CD1c-positive myeloid dendritic cell (primary cell): Measurements from ENCODE around the gene CLK4.

ENCODE experiments used
- DNase-seq: peaks from one replicate; pipeline ENCODE4 v3.0.0-alpha.2; 2016; ENCODE audit errors: extremely low spot score

The CLK4 gene

DNA sequence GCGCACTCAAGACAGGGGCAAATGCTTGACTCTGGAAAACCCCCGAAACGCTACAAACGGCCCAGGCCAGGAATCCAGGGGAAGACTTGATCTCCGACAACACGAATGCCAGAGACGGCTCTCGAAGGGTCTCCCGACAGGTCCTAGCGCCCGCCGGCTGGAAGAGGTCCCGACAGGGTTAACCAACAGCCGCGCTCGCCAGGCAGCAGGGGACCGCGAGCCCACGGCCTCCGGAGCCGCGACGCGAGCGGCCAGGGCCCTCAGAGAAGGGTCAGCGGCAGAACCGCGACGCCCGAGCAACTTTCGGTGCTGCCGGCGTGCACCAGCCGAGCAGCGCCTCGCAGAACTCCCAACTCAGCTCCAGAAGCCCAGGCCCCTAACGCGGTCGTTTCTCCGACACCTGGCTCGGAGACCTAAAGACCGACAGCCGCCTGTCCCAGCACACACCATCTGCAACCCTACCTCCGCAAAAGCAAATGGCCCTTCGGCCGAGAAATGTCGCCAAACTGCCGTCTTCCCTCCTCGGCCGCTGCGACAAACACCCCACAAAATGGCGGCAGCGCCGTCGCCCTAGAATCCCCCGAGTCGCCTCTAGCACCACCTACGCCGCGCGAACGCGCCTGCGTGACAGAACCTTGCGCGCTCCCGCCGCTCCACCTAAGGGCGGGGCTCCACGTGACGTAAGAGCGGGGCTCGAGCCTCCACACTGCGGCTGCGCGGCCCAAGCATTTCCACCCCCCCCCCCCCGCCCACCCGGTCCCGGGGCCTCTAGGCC, at the start of gene CLK4:
CLK4 (minus strand) TSS at position 567 of the 775 bp plus-strand sequence. CDS start 3,634 bp downstream, outside the sequence.
- DNase-seq, result peak; percentile 99

- no peak for DNase-seq
Measured at GRCh38 chr5:178675922-178676321, 49.1 kb upstream of the CLK4 start.

DNA sequence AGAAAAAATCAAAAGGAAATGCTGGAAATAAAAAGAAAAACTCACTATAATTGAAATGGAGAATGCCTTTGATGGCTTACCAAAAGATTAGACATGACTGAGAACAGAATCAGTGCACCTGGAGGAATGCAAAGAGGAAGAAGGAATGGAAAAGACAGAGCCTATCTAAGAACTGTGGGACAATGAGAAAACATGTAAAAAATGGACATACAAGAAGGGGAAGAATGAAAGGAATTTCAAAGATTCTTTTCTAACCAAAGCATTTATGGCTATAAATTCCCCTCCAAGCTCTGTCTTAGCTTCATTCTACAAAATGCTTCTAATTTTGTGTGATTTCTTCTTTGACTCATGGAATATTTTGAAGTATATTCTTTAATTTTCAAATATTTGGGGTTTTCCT, 47.5 kb upstream of the CLK4 start:
- no peak for DNase-seq

DNA sequence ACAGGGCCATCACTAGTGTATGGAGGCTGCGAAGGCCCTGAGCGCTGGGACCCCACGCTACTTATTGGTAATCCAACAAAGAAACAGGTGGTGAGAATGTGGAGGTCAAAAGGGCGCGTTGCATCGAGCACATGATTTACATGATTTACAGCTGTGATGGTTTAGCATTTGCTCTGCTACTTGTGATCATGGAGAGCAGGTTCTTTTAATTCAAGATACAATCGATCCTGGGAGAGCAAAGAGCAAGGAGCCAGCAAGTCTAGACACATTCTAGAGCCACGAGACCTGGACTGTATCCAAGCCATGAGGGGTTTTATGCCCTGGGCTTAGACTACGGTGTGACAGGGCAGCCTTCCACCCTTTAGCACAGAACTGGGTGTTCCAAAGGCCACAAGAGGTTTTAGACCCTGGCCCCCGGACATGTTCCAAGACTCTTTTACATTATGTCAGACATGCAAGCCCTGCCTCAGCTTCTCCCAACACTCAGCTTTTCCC, 47.0 kb upstream of the CLK4 start:
- no peak for DNase-seq

GRCh38 chr5:178672630-178673029, 45.8 kb upstream of the CLK4 start:
- DNase-seq, result no peak

DNA sequence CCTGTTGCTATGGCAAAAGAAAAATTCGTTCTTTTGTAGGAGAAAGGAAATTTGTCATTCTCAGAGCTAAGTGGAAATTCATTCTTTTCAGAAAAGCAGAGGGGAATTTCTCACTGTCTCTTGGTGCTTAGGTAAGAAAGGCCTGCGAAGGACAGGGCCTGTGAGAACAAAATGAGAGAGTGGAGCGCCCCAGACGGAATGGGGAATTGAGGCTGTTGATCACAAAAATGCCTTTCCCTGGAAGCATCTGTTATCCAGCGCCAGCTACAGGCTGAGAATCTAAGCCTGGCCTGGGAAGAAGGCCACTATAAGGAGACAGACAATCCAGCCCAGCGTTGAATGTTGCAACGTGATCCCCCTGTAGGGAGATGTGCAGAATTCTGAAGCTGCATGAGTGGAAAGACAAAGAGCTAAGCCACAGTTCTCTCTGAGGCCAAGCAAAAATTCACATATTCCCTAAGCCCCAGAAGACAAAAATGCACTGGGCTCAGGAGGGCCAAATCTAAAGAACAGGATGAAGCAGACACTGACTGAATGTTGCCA, 44.8 kb upstream of the CLK4 start:
- DNase-seq, result no peak

DNA sequence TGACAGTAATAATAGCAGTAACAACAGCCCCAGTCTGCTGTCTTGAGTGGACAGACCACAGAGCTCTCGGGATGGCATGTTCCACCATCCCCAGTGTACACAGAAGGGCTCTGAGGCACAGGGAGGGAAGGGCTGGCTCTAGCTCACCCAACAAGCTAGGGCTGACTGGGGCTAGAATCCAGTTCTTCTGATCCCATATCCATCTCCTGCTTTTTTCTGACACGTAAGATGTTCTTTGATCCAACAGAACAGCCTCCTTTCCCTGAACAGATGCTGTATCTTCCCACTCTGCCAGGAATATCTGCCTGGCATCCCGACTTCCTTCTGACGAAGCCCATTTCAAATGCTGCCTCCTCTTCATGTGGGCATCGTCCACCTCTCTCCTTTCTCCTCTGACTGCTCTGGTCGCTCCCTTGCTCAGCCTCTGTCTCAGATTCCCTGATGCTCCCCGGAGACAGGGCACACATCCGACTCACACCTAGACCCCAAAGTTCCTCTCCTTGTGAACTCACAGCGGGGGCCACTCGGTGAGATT, 43.6 kb upstream of the CLK4 start:
- no peak for DNase-seq

GRCh38 chr5:178668579-178668978, 41.7 kb upstream of the CLK4 start:
- no peak for DNase-seq

- DNase-seq, result no peak
Measured at GRCh38 chr5:178667688-178668087, 40.8 kb upstream of the CLK4 start.

DNA sequence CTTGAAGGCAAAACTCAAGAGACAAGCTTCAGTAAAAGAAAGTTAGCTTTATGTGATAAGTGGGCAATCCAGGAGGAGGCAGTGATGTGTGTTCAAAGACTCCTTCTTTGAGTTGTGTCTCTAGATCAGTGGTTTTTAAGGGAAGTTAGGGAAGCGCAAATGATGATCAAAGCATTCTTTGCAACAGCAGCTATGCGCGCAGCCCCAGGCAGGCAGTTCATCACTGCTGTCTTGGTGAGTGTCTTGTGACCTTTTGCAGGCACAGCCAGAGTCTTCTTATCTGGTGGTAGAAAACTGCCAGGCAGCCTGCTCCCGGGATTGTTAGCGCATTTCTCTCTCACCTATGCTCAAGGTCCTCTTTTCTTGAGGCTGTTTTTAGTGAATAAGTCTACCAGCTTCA, 40.3 kb upstream of the CLK4 start:
- no peak for DNase-seq

GRCh38 chr5:178664141-178664540, 37.3 kb upstream of the CLK4 start:
- DNase-seq, result no peak

- no peak for DNase-seq
Measured at GRCh38 chr5:178662541-178662860, 35.7 kb upstream of the CLK4 start.

DNA sequence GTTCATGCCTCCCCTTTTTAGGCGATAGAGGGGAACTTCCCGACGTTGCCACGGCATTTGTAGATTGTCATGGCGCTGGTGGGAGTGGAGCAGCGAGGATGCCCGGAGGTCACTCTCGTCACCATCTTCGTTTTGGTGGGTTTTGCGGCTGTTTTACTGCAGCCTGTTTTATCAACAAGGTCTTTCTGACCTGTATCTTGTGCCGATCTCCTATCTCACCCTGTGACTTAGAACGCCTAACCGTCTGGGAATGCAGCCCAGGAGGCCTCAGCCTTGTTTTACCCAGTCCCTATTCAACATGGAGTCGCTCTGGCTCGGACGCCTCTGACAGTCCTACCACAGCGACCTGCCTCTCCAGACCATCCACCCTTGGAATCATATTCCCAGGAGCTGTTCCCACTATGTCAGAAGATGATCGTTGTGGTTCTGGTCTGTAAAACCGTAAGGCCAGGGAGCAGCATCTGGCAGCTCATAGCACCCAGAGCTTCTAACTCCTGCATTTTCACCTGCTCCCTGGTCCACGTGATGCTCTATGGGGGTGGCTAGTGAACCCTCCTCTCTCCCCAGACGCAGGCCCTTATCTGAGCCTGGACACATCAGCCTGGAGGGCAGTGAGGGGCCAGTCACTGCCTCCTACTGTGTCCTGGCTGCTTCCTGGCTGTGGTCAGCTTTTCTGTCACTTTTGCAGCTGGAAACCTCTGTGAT, 35.1 kb upstream of the CLK4 start:
- no peak for DNase-seq

DNA sequence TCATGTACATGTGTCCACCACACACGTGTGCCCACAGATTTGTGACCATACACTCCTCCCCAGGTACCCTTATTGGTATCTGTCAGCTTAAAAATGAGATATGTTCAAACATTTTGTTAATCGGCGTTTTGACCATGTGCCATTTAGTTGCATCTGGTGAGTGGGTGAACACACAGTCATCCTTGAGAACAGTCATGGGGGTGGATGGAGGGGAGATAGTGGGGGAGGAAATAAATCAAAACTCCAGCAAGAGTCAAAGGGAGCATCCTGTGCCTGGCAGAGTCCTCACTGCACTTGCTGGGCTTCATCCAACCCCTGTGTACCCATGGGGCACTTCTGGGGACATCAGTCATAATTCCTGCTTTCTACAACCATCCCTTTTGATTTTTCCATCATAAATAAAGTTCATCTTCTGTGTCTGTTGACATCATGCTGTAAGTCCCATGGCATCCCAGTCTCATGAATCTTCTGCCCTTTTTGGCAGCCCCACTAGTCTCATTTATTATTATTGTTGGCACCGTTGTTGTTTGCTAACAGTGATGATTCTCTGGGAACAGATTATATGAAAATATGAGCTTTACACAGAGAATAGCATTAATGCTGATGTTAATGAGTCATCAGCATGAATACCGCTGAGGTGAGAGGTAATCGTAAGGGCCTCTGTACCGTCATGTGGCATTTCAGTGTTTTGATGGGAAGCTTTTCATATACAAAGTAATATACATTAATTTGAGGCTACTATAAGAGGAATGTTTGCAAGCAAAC, 24.4 kb upstream of the CLK4 start:
- no peak for DNase-seq

DNA sequence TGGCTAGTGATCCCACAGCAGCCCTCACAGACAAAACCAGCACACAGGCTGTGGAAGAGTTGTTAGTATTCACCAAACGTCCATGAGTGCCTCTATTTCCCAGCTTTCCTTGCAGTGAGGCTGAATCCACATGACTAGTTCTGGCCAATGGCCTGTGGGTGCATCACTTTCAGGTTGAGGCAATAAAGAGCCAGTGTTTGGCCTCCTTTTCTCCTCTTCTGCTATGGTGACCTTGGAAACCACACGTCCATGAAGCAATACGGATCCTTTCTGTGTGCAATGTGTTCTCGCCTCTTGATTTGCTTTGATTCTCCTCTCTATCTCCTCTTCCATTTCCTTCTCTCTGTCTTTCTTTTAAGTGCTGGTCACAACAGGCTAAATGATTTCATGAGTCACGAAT, 23.4 kb upstream of the CLK4 start:
- no peak for DNase-seq

DNA sequence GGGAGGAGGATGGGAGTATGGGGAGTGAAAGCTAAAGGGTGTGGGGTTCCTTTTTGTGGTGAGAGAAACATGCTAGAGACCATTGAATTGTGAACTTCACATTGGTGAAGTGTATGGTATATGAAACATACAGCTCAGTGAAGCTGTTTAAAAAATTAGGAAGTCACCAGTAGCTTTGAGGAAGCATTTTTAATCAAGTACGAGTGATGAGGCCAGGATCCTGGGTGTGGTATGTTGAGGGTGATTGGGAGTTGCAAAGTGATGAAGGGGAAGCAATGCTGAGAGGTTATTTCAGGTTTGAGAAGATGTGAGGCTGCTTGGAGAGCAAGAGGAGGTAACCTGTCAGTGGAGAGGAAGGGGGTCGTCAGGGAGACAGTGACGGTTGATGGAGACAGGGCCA, 22.7 kb upstream of the CLK4 start:
- DNase-seq, result peak; percentile 19

DNA sequence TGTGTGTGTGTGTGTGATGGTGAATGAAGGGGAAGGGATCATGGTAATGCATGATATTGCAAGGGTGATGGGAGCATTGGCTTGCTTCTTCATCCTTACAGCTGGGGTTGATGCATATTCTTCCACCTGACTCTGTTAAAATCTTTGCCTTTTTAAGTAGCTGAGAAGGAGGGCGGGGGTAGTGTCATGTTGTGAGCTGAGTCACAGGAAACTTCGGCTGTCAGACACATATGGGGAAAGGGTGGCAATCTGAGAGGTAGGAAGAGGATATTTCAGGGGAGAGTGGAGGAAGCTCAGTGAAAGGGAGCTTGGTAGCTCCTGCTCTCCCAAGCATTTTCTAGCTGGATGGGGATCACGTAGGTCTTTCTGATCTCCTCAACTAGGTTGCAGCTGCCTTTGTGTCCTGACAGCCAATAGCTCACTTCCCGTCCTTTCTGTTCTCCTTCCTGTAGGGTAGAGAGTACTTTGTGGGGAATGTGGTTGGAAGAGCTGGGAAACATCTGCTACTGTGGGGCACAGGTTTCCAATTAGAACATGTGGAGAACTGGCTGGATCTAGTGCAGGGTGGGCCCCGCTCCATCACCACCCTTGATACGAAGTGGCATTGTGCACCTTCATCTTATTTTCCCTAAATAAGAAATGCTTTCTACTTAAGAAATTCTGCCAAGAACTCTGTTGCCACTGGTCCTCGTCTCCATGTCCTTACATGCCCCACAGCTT, 18.1 kb upstream of the CLK4 start:
- peak; percentile 15 for DNase-seq

- peak; percentile 44 for DNase-seq
Measured at GRCh38 chr5:178642351-178642909, 15.6 kb upstream of the CLK4 start.

DNA sequence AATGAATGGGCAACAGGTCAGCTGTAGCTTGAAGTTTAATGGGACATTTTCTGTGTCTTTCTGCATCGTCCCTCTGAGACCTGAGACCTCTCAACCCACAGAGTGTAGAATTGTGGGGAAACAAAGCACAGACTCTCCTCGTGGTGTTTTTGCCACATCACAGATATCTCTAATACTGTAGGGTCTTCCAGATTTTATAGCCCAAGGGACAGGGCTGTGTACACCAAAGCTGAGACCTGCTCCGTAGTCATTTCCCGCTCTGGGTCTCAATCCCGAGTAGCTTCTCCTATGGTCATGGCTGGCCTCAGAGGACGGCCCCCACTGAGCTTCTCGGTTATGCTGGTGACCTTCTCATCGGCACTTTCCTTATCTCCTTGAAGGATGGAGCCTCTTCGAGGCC, 14.9 kb upstream of the CLK4 start:
- DNase-seq, result no peak

- no peak for DNase-seq
Measured at GRCh38 chr5:178640331-178641045, 13.6 kb upstream of the CLK4 start.
